ELF-1 (cell line): ENCODE measurements around the gene SHLD1.
"Not testable (repeated sequence)": the region's sequence is repeated elsewhere in the genome, so short reads cannot be mapped to it uniquely, and the experiment has no call there.

Experiments
- DNase-seq: peaks from one replicate; pipeline ENCODE4 v3.0.0-alpha.2; 2016; ENCODE audit warnings: low read depth, low spot score

The SHLD1 gene, protein sequence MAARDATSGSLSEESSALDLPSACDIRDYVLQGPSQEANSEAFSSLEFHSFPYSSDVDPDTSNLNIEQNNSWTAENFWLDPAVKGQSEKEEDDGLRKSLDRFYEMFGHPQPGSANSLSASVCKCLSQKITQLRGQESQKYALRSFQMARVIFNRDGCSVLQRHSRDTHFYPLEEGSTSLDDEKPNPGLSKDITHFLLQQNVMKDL

GRCh38 chr20:5749952-5750779 is at the start of gene SHLD1:
Gene SHLD1, plus strand, starts transcription at chr20:5750401. Its CDS starts 22,465 bp downstream, at chr20:5772866.
- DNase-seq: peak; percentile 87

- DNase-seq: not testable (repeated sequence)
Observed at GRCh38 chr20:5702339-5702738, 47.9 kb upstream of the SHLD1 start.

- no peak for DNase-seq
Observed at GRCh38 chr20:5703681-5704101, 46.5 kb upstream of the SHLD1 start.

- peak; percentile 18 for DNase-seq
Observed at GRCh38 chr20:5705827-5706226, 44.4 kb upstream of the SHLD1 start.

DNA sequence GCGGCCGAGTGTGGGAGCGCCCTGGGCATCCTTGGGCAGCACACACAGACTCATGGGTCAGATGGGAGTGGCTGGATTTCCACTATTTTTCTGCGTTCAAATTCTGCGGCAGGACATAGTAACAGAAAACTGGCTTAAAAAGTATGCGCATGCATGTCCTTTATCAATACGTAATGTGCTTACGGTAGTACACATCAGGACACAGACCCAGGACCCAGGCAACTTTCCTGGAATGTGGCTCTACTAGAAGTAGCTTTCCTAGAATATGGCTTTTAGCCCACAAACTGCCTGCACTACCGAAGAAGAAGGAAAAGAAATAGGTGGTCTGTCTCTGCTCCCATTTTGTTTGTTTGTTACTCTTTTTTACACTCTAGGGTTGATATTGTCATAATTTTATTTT is 43.4 kb upstream of the SHLD1 start:
- DNase-seq: no peak

- DNase-seq: no peak
Observed at GRCh38 chr20:5710551-5710950, 39.6 kb upstream of the SHLD1 start.

DNA sequence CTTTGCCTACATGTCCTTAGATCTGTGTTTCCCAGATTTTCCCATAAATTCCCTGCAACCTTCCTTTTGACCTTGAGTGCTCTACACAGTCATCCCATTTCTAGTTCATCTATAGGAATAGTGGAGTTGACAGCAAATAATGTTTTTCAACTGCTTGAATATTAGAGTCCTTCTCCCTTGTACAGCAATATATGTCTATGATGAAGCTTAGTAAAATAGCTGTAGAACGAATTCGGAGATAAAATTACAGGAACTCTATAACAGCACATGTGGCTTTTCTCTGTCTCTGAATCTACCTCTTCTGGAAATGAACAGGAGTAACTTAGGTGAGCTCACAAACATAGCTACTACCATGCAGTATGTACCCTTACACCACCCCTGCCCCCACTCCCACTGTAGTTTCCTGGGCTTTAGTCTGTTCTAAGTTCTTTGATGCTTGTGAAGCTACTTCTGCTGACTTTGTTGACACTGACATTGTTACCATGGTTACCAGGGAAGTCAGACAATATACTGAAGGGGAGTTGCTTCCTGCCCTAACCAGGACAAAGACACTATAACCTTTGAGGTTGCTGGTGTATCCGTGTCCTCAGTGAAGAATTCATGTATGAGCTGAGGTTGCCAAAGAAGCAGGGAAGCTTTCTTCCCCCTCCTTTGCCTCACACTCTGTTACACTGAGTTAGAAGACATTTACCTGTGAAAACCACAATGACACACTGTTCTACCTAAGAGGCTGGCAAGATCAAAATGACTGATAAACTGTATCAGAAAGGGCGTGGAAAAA is 35.8 kb upstream of the SHLD1 start:
- no peak for DNase-seq

DNA sequence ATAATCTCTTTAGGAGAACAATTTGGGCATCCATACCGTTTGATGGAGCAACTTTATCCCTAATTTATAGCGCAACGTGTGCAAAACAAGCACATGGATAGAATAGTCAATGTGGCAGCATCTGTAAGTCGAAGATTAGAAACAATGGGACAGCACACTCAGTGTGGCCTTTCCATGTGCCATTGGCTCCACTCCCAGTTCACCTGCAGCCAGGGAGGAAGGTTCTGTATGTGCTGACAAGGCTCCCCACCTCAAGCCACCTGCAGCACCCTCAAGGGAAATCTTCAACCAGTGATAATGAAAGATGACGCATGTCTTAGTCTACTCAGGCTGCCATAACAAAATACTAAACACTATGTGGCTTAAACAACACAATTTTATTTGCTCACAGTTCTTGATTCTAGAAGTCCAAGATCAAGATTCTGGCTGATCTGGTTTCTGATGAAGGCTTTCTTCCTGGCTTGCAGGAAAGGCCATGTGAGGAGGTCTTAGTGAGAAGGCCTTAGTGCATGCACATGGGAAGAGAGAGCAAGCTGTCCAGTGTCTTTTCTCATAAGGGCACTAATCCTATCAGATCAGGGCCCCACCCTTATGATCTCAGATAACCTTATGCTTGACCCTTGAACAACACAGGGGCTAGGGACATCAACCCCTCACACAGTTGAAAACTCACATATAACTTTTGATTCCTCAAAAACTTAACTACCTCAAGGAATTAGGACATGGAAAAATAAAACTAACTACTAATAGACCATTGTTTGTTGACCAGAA is 34.9 kb upstream of the SHLD1 start:
- no peak for DNase-seq

GRCh38 chr20:5716953-5717352 is 33.2 kb upstream of the SHLD1 start:
- no peak for DNase-seq

- DNase-seq: no peak
Observed at GRCh38 chr20:5718896-5719595, 31.2 kb upstream of the SHLD1 start.

DNA sequence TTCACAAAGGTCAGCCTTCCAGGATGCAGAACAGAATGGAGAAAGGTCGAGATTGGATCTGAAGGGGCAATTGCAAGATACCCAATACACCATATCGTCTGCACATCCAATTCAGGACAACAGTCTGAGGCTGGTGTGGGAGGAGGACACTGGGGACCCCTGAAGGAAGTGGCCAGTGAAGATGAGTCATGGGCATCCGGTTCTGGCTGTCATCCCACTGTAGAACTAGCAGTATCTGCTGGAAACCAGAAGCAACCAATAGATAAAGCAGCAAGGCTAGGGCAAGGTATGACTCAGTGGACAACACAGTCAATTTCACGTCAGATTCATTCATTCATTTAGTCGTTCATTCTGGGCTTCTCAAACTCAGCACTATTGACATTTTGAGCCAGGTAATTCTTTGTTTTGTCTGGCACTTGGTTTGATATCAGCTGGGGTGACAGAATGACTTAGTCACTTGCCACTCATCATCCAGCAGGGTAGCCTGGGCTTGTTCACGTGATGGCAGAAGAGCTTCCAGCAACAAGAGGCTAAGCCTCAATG is 30.3 kb upstream of the SHLD1 start:
- DNase-seq: no peak

DNA sequence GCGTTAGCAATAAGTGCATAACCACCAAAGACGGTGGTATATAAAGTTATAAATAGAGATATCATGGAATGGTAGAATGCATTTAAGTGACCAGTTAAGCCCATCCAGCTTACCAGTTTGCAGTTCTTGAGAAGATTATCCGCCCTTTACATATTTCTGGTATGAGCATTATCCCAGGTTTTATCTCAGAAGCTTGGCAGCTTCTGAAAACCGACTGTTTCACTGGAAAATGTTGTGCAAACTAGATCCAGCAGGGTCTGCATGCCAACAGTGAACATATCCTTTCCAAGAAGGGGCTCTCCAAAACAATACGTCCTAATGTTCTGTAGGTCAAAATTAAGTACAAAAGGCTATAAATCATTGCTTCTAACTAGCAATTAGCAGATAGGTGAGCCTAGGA is 29.5 kb upstream of the SHLD1 start:
- DNase-seq: no peak

DNA sequence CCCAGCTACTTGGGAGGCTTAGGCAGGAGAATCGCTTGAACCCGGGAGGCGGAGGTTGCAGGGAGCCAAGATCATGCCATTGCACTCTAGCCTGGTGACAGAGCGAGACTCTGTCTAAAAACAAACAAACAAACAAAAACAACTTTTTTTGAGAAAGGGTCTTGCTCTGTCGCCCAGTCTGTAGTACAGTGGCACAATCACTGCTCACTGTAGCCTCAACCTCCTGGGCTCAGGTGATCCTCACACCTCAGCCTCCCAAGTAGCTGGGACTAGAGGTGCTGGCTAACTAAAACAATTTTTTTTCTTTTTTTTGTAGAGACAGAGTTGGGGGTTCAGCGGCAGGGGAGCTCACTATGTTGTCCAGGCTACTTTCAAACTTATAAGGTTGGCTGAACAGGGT is 28.8 kb upstream of the SHLD1 start:
- not testable (repeated sequence) for DNase-seq

DNA sequence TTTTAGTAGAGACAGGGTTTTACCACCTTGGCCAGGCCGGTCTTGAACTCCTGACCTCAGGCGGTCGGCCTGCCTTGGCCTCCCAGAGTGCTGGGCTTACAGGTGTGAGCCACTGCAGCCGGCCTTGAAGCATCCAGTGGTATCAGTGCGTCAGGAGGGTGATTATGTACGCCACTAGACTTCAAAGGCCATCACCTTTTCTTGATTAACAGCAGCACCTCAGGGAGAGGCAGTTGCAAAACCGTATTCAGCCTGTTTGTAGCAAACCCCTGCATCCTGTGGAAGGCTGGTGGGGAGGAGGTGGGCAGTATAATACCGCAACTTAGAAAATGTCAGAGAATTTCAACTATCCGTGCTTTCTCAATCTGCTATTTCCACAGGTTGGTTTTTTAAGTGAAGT is 27.3 kb upstream of the SHLD1 start:
- no peak for DNase-seq

DNA sequence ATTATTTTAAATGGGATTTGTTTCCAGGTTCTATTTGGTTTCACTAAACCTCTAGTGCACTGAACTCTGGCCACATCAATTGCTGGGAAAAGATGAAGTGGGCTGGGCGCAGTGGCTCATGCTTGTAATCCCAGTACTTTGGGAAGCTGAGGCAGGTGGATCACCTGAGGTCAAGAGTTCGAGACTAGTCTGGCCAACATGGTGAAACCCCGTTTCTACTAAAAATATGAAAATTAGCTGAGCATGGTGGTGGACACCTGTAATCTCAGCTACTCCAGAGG is 25.1 kb upstream of the SHLD1 start:
- not testable (repeated sequence) for DNase-seq

DNA sequence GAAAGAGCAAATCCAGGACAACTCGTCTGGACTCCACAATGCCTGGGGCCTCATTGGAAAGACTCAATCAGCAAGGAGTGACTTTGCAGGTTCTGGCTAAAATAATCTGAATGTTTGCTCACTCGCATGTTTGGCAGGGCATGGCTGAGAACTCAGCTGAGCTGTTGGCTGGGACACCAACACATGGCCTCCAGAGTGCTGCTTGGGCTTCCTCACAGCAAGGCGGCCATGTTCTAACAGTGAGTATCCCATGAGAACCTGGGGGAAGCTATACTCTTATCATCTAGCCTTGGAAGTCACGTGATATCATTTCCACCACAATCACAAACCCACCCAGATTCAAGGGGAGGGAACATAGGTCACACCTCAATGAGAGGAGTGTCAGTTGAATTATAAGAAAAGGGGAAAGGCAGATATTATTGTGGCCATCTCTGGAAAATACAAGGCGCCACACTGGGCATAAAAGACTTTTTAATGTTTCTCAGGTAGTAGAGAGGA is 23.1 kb upstream of the SHLD1 start:
- DNase-seq: no peak

GRCh38 chr20:5729348-5729747 is 20.9 kb upstream of the SHLD1 start:
- no peak for DNase-seq

- no peak for DNase-seq
Observed at GRCh38 chr20:5730131-5730530, 20.1 kb upstream of the SHLD1 start.

DNA sequence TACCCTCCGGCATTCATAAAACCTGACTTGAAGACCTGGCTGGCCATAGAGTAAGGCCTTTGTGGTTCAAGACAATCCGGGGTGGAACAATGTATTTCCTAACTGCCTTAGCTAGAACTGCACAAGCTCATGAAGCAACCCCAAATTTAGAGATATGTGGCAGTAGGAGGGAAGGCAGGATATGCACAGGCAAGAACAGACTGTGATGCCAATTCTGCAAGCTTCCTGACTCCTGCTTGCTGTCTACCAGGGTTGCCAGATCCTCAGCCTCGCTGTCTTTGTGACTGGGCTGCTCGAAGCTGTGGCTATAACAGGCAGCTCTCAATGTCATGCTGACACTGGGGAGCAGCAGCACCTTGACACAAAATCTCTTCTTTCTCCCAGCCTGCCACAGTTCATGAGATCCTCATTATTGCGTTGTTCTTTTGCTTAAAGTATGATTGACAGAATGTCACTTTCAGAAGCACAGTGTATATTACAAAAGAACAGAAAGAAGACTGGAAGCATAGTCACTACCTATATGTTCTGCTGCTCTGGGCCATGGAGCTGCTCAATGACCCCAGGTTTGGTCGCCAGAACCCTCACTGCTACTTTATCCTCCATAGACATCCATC is 18.3 kb upstream of the SHLD1 start:
- DNase-seq: no peak

- no peak for DNase-seq
Observed at GRCh38 chr20:5734602-5735001, 15.6 kb upstream of the SHLD1 start.
